ENCODE measurements around the gene ACVR2B. TPM values are rescaled to one million over a fixed set of nuclear protein-coding genes. Genes with fewer than 3 reads are reported as not detected.

ACVR2B gene
- total RNA-seq, 1 experiment from 2014 or later = 2.8 TPM

- H3K27ac ChIP-seq (ENCODE audit: low read length) = no peak overlapping the region
- ChIA-PET POLR2A (no interaction called here), CTCF (no interaction called here)
- H3K36me3 ChIP-seq (ENCODE audit: control insufficient read depth, insufficient read depth, low read length) = no peaks in the 10 kb centered on the region
- no peaks in the 10 kb centered on the region for H3K4me1 ChIP-seq (ENCODE audit: control insufficient read depth, insufficient read depth, low read length)
- no peaks in the 10 kb centered on the region for H3K27me3 ChIP-seq (ENCODE audit: control insufficient read depth, insufficient read depth, low read length)
- intact Hi-C loops (cut with micrococcal nuclease; ENCODE audit: unreplicated experiment) (no loop called here), in situ Hi-C loops (cut with HindIII; ENCODE audit: low pct_unique_long_range_greater_than_20kb, low sequenced_read_pairs) (no loop called here)
- no peaks in the 10 kb centered on the region for H3K9me3 ChIP-seq (ENCODE audit: control insufficient read depth, insufficient read depth, low read depth, low read length)
- DNase-seq (ENCODE audit: low read depth, low spot score) (no peak), ATAC-seq (no peak)
- H3K4me3 ChIP-seq (ENCODE audit: low read depth in 2 of 2, low read length in 2 of 2) = no peak overlapping the region
- TF ChIP-seq POLR2AphosphoS5 (IDR thresholded peaks at IDR 0.05; ENCODE audit: low read depth, low read length) = no peak
- TF ChIP-seq SIN3A (IDR thresholded peaks at IDR 0.05; ENCODE audit: borderline replicate concordance, insufficient read depth, low read depth, low read length) = no peak
- TF ChIP-seq TCF7L2 (IDR thresholded peaks at IDR 0.05; ENCODE audit: low read depth, low read length) = no peak
- no peak for TF ChIP-seq REST (IDR thresholded peaks at IDR 0.05; ENCODE audit: insufficient read depth in 1 of 2, low read depth in 2 of 2, low read length in 1 of 2)
- BruUV-seq (replicated peaks) = no TSS peak
Measured at GRCh38 chr3:38526792-38527191, 73.1 kb downstream of the ACVR2B start.

- TF ChIP-seq REST (IDR thresholded peaks at IDR 0.05; ENCODE audit: insufficient read depth in 1 of 2, low read depth in 2 of 2, low read length in 1 of 2) = no peak
- peak; percentile 21; the same call in 1 of the 2 replicates for TF ChIP-seq CTCF (IDR thresholded peaks at IDR 0.05)
- Histone ChIP-seq H3K27ac (ENCODE audit: low read length) (no peak overlapping the region), H3K9me3 (ENCODE audit: control insufficient read depth, insufficient read depth, low read depth, low read length) (no peaks in the 10 kb centered on the region), H3K36me3 (ENCODE audit: control insufficient read depth, insufficient read depth, low read length) (no peaks in the 10 kb centered on the region), H3K4me3 (ENCODE audit: low read depth in 2 of 2, low read length in 2 of 2) (no peak overlapping the region), H3K4me1 (ENCODE audit: control insufficient read depth, insufficient read depth, low read length) (no peaks in the 10 kb centered on the region), H3K27me3 (ENCODE audit: control insufficient read depth, insufficient read depth, low read length) (no peaks in the 10 kb centered on the region)
- 0 out of 2 replicates have a peak, but pooled peaks have one; percentile 66 for ATAC-seq
- no TSS peak for BruUV-seq (replicated peaks)
- in situ Hi-C loops (cut with HindIII; ENCODE audit: low pct_unique_long_range_greater_than_20kb, low sequenced_read_pairs) (no loop called here), intact Hi-C loops (cut with micrococcal nuclease; ENCODE audit: unreplicated experiment) (no loop called here)
- DNase-seq (ENCODE audit: low read depth, low spot score) = no peak
- ChIA-PET POLR2A (no interaction called here), CTCF (interaction anchor here (0.5 kb wide), 1 partner anchor 31 kb away, joined by 4 read pairs; no protein-coding TSS in a partner anchor)
Measured at GRCh38 chr3:38528457-38528856, 74.8 kb downstream of the ACVR2B start.
